ENCODE results near the gene TMEM87B.

Gene TMEM87B

GRCh38 chr2:112162956-112163355 is 107.9 kb downstream of the TMEM87B start:
- no peak overlapping the region for H2AFZ ChIP-seq (ENCODE audit: low read length)
- no peaks in the 10 kb centered on the region for H3K36me3 ChIP-seq (ENCODE audit: insufficient read depth, low read length)
- no peak for TF ChIP-seq CTCF (IDR thresholded peaks at IDR 0.05; ENCODE audit: low read length)
- TF ChIP-seq EZH2 (IDR thresholded peaks at IDR 0.05; ENCODE audit: borderline replicate concordance, low read length) = no peak
- no peak overlapping the region for H3K27ac ChIP-seq (ENCODE audit: low read depth, low read length, poor library complexity, severe bottlenecking)
- no peak overlapping the region for H3K4me3 ChIP-seq (ENCODE audit: low read depth, low read length, poor library complexity, severe bottlenecking)
- H4K20me1 ChIP-seq (ENCODE audit: insufficient read depth, low read length) = no peaks in the 10 kb centered on the region
- H3K4me1 ChIP-seq (ENCODE audit: insufficient read depth, low read length, severe bottlenecking) = peaks cover 22% of the 10 kb centered on the region
- no peaks in the 10 kb centered on the region for H3K79me2 ChIP-seq (ENCODE audit: insufficient read depth, low read length)
- H3K9me2 ChIP-seq (ENCODE audit: low read depth, low read length) = no peaks in the 10 kb centered on the region
- H3K4me2 ChIP-seq (ENCODE audit: low read length) = no peak overlapping the region
- H3F3A ChIP-seq (ENCODE audit: insufficient read depth, low read length) = no peaks in the 10 kb centered on the region
- no peaks in the 10 kb centered on the region for H3K27me3 ChIP-seq (ENCODE audit: insufficient read depth, low read length)
- no peaks in the 10 kb centered on the region for H3K9me3 ChIP-seq (ENCODE audit: low read length)
- no peak overlapping the region for H3K9ac ChIP-seq (ENCODE audit: low read length)

DNA sequence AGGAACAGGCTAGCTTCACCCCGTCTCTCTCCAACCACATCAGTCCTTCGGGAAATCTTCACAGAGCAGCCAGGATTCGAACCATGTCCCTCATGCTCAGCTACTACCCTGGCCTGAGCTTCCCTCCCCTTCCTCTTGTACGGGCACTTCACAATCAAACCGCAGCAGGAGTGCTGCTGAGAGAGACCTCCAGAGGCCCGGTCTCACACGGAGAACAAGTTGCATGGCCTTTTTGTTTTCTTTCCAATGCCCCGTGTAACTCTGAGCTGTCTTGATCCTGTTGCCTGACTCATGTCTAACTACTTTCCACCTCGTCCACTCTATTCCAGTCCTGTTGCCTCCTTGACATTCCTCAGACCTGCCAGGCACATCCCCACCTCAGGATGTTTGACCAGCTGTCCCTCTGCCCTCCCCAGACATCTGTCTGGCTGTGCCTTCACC is 108.5 kb downstream of the TMEM87B start:
- Histone ChIP-seq H3K4me3 (ENCODE audit: low read depth, low read length, poor library complexity, severe bottlenecking) (no peak overlapping the region), H3K9me2 (ENCODE audit: low read depth, low read length) (no peaks in the 10 kb centered on the region), H3K79me2 (ENCODE audit: insufficient read depth, low read length) (no peaks in the 10 kb centered on the region), H3K36me3 (ENCODE audit: insufficient read depth, low read length) (no peaks in the 10 kb centered on the region), H3K9me3 (ENCODE audit: low read length) (no peaks in the 10 kb centered on the region), H3K27me3 (ENCODE audit: insufficient read depth, low read length) (no peaks in the 10 kb centered on the region), H3K27ac (ENCODE audit: low read depth, low read length, poor library complexity, severe bottlenecking) (no peak overlapping the region), H2AFZ (ENCODE audit: low read length) (no peak overlapping the region), H4K20me1 (ENCODE audit: insufficient read depth, low read length) (no peaks in the 10 kb centered on the region), H3F3A (ENCODE audit: insufficient read depth, low read length) (no peaks in the 10 kb centered on the region), H3K4me1 (ENCODE audit: insufficient read depth, low read length, severe bottlenecking) (peaks cover 22% of the 10 kb centered on the region), H3K4me2 (ENCODE audit: low read length) (no peak overlapping the region), H3K9ac (ENCODE audit: low read length) (no peak overlapping the region)
- TF ChIP-seq CTCF (IDR thresholded peaks at IDR 0.05; ENCODE audit: low read length) (no peak), EZH2 (IDR thresholded peaks at IDR 0.05; ENCODE audit: borderline replicate concordance, low read length) (no peak)

DNA sequence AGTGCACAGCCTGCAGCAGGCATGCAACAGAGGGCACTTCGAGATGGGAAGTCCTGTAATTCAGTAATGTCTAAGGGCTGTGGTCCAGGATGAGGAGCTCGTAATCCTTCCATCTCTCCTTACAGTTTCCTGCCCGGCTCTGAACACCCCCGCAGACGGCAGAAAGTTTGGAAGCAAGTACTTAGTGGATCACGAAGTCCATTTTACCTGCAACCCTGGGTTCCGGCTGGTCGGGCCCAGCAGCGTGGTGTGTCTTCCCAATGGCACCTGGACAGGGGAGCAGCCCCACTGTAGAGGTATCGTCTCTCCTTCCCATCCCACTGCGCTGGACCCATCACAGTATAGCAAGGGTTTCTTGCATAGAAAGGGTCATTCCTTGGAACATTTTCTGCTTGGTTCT is 109.8 kb downstream of the TMEM87B start:
- no peaks in the 10 kb centered on the region for H3K79me2 ChIP-seq (ENCODE audit: insufficient read depth, low read length)
- no peaks in the 10 kb centered on the region for H3K9me3 ChIP-seq (ENCODE audit: low read length)
- no peak overlapping the region for H3K4me3 ChIP-seq (ENCODE audit: low read depth, low read length, poor library complexity, severe bottlenecking)
- H3K4me2 ChIP-seq (ENCODE audit: low read length) = no peak overlapping the region
- peaks cover 11% of the 10 kb centered on the region for H3K4me1 ChIP-seq (ENCODE audit: insufficient read depth, low read length, severe bottlenecking)
- no peaks in the 10 kb centered on the region for H3K36me3 ChIP-seq (ENCODE audit: insufficient read depth, low read length)
- TF ChIP-seq CTCF (IDR thresholded peaks at IDR 0.05; ENCODE audit: low read length) = no peak
- TF ChIP-seq EZH2 (IDR thresholded peaks at IDR 0.05; ENCODE audit: borderline replicate concordance, low read length) = no peak
- no peaks in the 10 kb centered on the region for H3K27me3 ChIP-seq (ENCODE audit: insufficient read depth, low read length)
- H4K20me1 ChIP-seq (ENCODE audit: insufficient read depth, low read length) = no peaks in the 10 kb centered on the region
- no peak overlapping the region for H3K9ac ChIP-seq (ENCODE audit: low read length)
- no peaks in the 10 kb centered on the region for H3F3A ChIP-seq (ENCODE audit: insufficient read depth, low read length)
- no peak overlapping the region for H3K27ac ChIP-seq (ENCODE audit: low read depth, low read length, poor library complexity, severe bottlenecking)
- no peak overlapping the region for H2AFZ ChIP-seq (ENCODE audit: low read length)
- no peaks in the 10 kb centered on the region for H3K9me2 ChIP-seq (ENCODE audit: low read depth, low read length)
